H7 (cell line): ENCODE measurements around the gene PSORS1C2. TPM values are rescaled to one million over a fixed set of nuclear protein-coding genes. Genes with fewer than 3 reads are reported as not detected.

ENCODE experiments used
- DNase-seq: peaks from one replicate; pipeline ENCODE4 v3.0.0; 2012
- H3K27me3 ChIP-seq: 2 replicates; pipeline ENCODE4 v1.6.0; 2011; ENCODE audit warnings: mild to moderate bottlenecking, low read length; ENCODE audit not compliant: control insufficient read depth, insufficient read depth
- H3K36me3 ChIP-seq: replicated peaks from 2 replicates; pipeline ENCODE4 v1.5.1; 2011; ENCODE audit warnings: low read length; ENCODE audit not compliant: control insufficient read depth, insufficient read depth
- H3K4me3 ChIP-seq: 2 replicates; pipeline ENCODE4 v1.5.1; 2011; ENCODE audit warnings: low read depth, mild to moderate bottlenecking, control low read depth, low read length, moderate library complexity; ENCODE audit not compliant: insufficient read depth
- total RNA-seq: library from RNA; depleted of rRNA; stranded (reverse); fragments of >200 nt; shearing (Covaris generic); gene quantifications from 2 replicates; pipeline ENCODE4 v1.2.3, GENCODE V29; 2014; rRNA removed

The PSORS1C2 gene
- total RNA-seq, 1 experiment from 2014 or later: 0.07 TPM

GRCh38 chr6:31096215-31096614, 42.7 kb downstream of the PSORS1C2 start:
- no peak overlapping the region for H3K4me3 ChIP-seq
- DNase-seq: no peak
- no peaks in the 10 kb centered on the region for H3K36me3 ChIP-seq
- H3K27me3 ChIP-seq: no peaks in the 10 kb centered on the region

- Histone ChIP-seq H3K27me3 (no peaks in the 10 kb centered on the region), H3K36me3 (no peaks in the 10 kb centered on the region), H3K4me3 (no peak overlapping the region)
- DNase-seq: no peak
Measured at GRCh38 chr6:31094389-31094881, 44.4 kb downstream of the PSORS1C2 start.

DNA sequence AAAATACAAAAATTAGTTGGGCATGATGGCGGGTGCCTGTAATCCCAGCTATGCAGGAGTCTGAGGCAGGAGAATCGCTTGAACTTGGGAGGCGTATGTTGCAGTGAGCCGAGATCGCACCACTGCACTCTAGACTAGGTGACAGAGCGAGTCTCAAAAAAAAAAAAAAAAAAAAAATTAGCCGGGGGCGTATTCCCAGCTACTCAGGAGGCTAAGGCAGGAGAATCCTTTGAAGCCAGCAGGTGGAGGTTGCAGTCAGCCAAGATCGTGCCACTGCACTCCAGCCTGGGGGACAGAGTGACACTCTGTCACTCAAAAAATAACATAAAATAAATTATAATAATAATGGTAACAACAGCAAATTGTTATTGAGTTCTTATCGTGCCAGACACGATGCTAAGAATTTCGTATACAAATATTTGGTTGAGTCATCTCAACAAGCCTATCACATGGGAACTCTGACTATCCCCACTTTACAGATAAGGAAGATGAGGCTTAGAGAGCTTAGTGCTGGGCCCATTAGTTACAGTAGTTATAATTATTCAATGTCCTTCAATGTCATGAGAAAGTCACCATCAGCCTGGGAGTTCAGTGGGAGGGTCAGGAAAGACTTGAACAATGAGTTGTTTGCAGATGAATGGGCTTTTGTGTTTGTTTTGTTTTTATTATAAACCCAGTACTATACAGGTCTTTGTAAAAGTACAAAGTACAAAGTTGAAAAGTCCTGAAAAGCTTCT, 45.9 kb downstream of the PSORS1C2 start:
- no peaks in the 10 kb centered on the region for H3K27me3 ChIP-seq
- H3K36me3 ChIP-seq: no peaks in the 10 kb centered on the region
- no peak overlapping the region for H3K4me3 ChIP-seq
- no peak for DNase-seq

DNA sequence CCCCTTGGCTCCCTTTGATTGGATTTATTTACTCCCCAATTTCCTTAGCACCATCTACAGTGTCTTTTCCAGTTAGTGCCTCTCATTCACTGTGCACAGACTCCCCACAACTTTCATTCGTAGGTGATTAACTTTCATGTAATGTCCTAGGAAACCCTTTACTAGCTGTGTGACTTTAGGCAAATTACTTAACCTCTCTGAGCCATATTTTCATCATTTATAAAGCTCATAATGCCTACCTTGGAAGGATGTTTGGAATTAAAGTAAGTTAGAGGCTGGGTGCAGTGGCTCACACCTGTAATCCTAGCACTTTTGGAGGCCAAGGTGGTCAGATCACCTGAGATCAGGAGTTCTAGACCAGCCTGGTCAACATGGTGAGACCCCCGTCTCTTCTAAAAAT, 46.6 kb downstream of the PSORS1C2 start:
- DNase-seq: no peak
- Histone ChIP-seq H3K4me3 (no peak overlapping the region), H3K27me3 (no peaks in the 10 kb centered on the region), H3K36me3 (no peaks in the 10 kb centered on the region)

DNA sequence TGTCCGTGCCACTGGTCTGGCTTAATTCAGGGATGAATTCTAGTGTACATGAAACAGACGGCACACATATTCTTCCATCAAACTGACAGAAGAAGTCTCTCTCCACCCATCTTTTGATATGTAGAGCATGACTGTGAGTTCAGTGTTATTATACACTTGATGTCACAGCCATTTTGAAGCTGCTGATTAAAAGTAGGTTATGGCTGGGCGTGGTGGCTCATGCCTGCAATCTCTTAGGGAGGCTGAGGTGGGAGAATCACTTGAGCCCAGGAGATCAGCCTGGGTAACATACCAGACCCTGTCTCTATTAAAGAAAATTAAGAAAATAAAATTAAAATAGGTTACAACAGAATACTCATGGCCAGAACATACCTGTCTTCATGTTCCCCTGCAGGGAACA, 47.2 kb downstream of the PSORS1C2 start:
- no peak for DNase-seq
- no peak overlapping the region for H3K4me3 ChIP-seq
- H3K36me3 ChIP-seq: no peaks in the 10 kb centered on the region
- no peaks in the 10 kb centered on the region for H3K27me3 ChIP-seq

DNA sequence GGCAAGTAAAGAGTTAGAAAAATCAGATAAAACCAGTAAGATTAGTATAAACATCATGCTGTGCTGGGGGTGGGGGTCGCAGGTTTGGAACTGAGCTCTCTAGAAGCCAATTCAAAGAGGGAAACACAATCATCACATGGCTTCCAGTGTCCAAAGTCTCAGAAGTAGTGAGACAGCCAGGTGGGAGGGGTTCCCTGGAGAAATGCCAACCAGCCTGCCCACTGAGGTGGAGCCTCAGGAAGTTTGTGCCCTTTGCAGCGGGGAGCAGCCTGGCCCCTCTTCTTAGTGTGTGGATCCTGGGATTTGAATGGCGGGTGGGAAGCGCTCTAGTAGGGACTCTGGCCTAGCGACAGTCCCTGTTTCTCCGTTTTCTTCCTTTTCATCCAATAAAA, 47.9 kb downstream of the PSORS1C2 start:
- DNase-seq: no peak
- Histone ChIP-seq H3K36me3 (no peaks in the 10 kb centered on the region), H3K4me3 (no peak overlapping the region), H3K27me3 (no peaks in the 10 kb centered on the region)

DNA sequence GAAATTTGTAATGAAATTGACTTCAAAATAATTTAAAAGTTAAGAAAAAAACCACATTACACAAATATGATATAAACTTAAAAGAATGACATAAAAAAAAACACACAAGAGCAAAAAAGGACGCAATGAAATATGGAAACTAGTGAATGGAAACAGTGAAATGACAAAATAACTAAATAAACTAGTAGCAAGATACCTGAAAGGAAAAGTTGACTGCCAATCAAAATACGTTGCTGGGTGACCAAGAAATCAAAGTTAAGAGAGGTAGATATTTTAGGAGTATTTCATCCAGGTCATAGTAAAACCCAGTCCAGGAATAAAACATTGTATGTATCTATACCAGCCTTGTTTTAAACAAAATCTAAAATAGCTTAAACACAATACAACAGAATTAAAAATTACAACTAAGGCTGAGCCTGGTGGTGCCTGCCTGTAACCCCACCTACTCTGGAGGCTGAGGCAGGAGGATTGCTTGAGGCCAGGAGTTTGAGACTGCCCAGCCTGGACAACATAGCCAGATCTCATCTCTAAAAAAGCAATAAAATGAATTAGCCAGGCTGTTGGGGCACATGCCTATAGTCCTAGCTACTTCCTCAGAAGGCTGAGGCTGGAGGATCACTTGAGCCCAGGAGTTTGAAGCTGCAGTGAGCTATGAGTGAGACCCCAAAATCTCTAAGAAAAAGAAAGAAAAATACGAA, 48.4 kb downstream of the PSORS1C2 start:
- Histone ChIP-seq H3K4me3 (no peak overlapping the region), H3K27me3 (no peaks in the 10 kb centered on the region), H3K36me3 (no peaks in the 10 kb centered on the region)
- DNase-seq: no peak

Other genes with a start within 250 kb of the PSORS1C2 start
- 30.5 and 30.9 TPM in 2 replicates for gene GTF2H4, start 230.9 kb downstream of the PSORS1C2 start, total RNA-seq
- gene VARS2, start 224.8 kb downstream of the PSORS1C2 start, total RNA-seq: 54.4 and 60.5 TPM in 2 replicates
- not detected in 2 replicates for gene SFTA2, start 206.9 kb downstream of the PSORS1C2 start, total RNA-seq
- gene MUCL3, start 198.1 kb downstream of the PSORS1C2 start, total RNA-seq: not detected in 2 replicates
- not detected in 2 replicates for gene MUC21, start 155.3 kb downstream of the PSORS1C2 start, total RNA-seq
- not detected in 2 replicates for gene MUC22, start 128.6 kb downstream of the PSORS1C2 start, total RNA-seq
- not detected in 2 replicates for gene C6orf15, start 26.5 kb downstream of the PSORS1C2 start, total RNA-seq
- 0.10 TPM in 1 of 2 replicates, not detected in the other for gene PSORS1C1, start 24.3 kb downstream of the PSORS1C2 start, total RNA-seq
- gene CDSN, start 18.6 kb downstream of the PSORS1C2 start, total RNA-seq: not detected in 2 replicates
- 54.0 and 74.8 TPM in 2 replicates for gene CCHCR1, start 18.7 kb upstream of the PSORS1C2 start, total RNA-seq
- 26.8 and 34.3 TPM in 2 replicates for gene TCF19, start 19.5 kb upstream of the PSORS1C2 start, total RNA-seq
- gene POU5F1, start 31.6 kb upstream of the PSORS1C2 start, total RNA-seq: 4,433 and 5,140 TPM in 2 replicates
- 33.7 and 34.7 TPM in 2 replicates for gene HLA-C, start 133.0 kb upstream of the PSORS1C2 start, total RNA-seq
- gene HLA-B, start 218.1 kb upstream of the PSORS1C2 start, total RNA-seq: 7.3 and 27.3 TPM in 2 replicates